Lower lobe of right lung (tissue), 2 donors: ENCODE data around the gene EVI5. TPM values are rescaled to one million over a fixed set of nuclear protein-coding genes. Genes with fewer than 3 reads are reported as not detected.
"Not testable (repeated sequence)": the region's sequence is repeated elsewhere in the genome, so short reads cannot be mapped to it uniquely, and the experiment has no call there.

ENCODE experiments used
- ATAC-seq, 2 donors: fragments of 200-7000 bp; cut with Tn5 transposase; one replicate each; pipeline ENCODE4 v1.9.1; 2020 to 2022; ENCODE audit warnings: mild to moderate bottlenecking in 2 of 2, moderate library complexity in 2 of 2
- DNase-seq: peaks from one replicate; pipeline ENCODE4 v3.0.0-alpha.2; 2020
- H3K27ac ChIP-seq: fragments of 200-600 bp; one replicate; pipeline ENCODE4 v1.8.0; 2022
- H3K27me3 ChIP-seq: fragments of 200-600 bp; one replicate; pipeline ENCODE4 v1.8.0; 2022; ENCODE audit warnings: low read depth
- H3K36me3 ChIP-seq: fragments of 200-600 bp; one replicate; pipeline ENCODE4 v1.8.0; 2022; ENCODE audit warnings: mild to moderate bottlenecking
- H3K4me1 ChIP-seq: fragments of 200-600 bp; one replicate; pipeline ENCODE4 v1.8.0; 2022
- H3K4me3 ChIP-seq: fragments of 200-600 bp; one replicate; pipeline ENCODE4 v1.8.0; 2022; ENCODE audit warnings: mild to moderate bottlenecking
- H3K9me3 ChIP-seq: fragments of 200-600 bp; one replicate; pipeline ENCODE4 v1.8.0; 2022
- intact Hi-C: fragments of 100-400 bp; cut with DNase I; formaldehyde crosslinking; loops from one replicate; pipeline ENCODE4 v1.11.0; 2022
- total RNA-seq: library from RNA; stranded (reverse); fragmentation: NEBNext Ultra II Directional; extraction: Animal tissue kit (Norgen Biotek cat#: 25700); gene quantifications from one replicate; pipeline ENCODE4 v1.2.1, GENCODE V29; 2021
- TF ChIP-seq, protein P1 (sequence below): fragments of 200-600 bp; IDR thresholded peaks from one replicate; pipeline ENCODE4 v1.8.0; 2022; ENCODE audit warnings: antibody characterized with exemption, mild to moderate bottlenecking
- donor health status: DM: no; HTN: yes; CAD: no; lungs with severe emphysema.

Gene EVI5
- total RNA-seq, 1 donor from 2014 or later, result 48.5 TPM

- ATAC-seq (no peak), DNase-seq (no peak)
- no peak overlapping the region for H3K4me3 ChIP-seq
- intact Hi-C loops, result no loop called here
- TF ChIP-seq, protein P1, sequence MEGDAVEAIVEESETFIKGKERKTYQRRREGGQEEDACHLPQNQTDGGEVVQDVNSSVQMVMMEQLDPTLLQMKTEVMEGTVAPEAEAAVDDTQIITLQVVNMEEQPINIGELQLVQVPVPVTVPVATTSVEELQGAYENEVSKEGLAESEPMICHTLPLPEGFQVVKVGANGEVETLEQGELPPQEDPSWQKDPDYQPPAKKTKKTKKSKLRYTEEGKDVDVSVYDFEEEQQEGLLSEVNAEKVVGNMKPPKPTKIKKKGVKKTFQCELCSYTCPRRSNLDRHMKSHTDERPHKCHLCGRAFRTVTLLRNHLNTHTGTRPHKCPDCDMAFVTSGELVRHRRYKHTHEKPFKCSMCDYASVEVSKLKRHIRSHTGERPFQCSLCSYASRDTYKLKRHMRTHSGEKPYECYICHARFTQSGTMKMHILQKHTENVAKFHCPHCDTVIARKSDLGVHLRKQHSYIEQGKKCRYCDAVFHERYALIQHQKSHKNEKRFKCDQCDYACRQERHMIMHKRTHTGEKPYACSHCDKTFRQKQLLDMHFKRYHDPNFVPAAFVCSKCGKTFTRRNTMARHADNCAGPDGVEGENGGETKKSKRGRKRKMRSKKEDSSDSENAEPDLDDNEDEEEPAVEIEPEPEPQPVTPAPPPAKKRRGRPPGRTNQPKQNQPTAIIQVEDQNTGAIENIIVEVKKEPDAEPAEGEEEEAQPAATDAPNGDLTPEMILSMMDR, result no peak
- no peak overlapping the region for H3K27ac ChIP-seq
- H3K36me3 ChIP-seq, result peaks cover 41% of the 10 kb centered on the region
- no peaks in the 10 kb centered on the region for H3K4me1 ChIP-seq
- H3K9me3 ChIP-seq, result no peaks in the 10 kb centered on the region
- no peaks in the 10 kb centered on the region for H3K27me3 ChIP-seq
Measured at GRCh38 chr1:92619466-92620189, 165.3 kb downstream of the EVI5 start.

GRCh38 chr1:92601044-92601443, 183.9 kb downstream of the EVI5 start:
- DNase-seq, result no peak
- no peaks in the 10 kb centered on the region for H3K27me3 ChIP-seq
- peaks cover 22% of the 10 kb centered on the region for H3K36me3 ChIP-seq
- no peaks in the 10 kb centered on the region for H3K4me1 ChIP-seq
- ATAC-seq, result no peak
- TF ChIP-seq, protein P1, result no peak
- no peaks in the 10 kb centered on the region for H3K9me3 ChIP-seq
- H3K4me3 ChIP-seq, result no peak overlapping the region
- intact Hi-C loops, result no loop called here
- H3K27ac ChIP-seq, result no peak overlapping the region

DNA sequence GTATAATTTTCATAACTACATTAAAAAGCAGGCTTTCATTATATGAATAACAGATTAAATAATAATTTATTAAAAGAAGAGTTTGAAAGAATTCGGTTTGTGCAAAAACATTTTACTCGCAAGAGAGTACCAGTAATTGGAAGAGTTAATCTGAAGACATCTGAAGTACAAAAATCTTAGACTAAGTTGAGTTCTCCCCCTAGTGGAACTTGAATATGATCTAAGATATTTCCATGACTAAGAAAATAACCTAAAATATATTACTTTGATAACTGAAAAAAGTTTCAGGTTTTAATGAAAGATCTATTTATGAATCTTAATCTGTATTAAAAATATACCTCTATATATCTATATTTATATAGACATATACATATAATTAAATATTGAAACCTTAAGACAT, 185.7 kb downstream of the EVI5 start:
- TF ChIP-seq, protein P1, result peak; percentile 29
- H3K4me3 ChIP-seq, result no peak overlapping the region
- no peaks in the 10 kb centered on the region for H3K4me1 ChIP-seq
- DNase-seq (no peak), ATAC-seq (no peak)
- no peaks in the 10 kb centered on the region for H3K27me3 ChIP-seq
- peaks cover 13% of the 10 kb centered on the region for H3K36me3 ChIP-seq
- no peaks in the 10 kb centered on the region for H3K9me3 ChIP-seq
- H3K27ac ChIP-seq, result no peak overlapping the region
- intact Hi-C loops, result no loop called here

GRCh38 chr1:92589361-92589760, 195.5 kb downstream of the EVI5 start:
- H3K27me3 ChIP-seq, DNase-seq, H3K9me3 ChIP-seq, H3K4me1 ChIP-seq, ATAC-seq, H3K27ac ChIP-seq, H3K4me3 ChIP-seq, H3K36me3 ChIP-seq, intact Hi-C loops: not testable (repeated sequence)

- intact Hi-C loops, result no loop called here
- no peak overlapping the region for H3K27ac ChIP-seq
- TF ChIP-seq, protein P1, result no peak
Measured at GRCh38 chr1:92587445-92587844, 197.5 kb downstream of the EVI5 start.

DNA sequence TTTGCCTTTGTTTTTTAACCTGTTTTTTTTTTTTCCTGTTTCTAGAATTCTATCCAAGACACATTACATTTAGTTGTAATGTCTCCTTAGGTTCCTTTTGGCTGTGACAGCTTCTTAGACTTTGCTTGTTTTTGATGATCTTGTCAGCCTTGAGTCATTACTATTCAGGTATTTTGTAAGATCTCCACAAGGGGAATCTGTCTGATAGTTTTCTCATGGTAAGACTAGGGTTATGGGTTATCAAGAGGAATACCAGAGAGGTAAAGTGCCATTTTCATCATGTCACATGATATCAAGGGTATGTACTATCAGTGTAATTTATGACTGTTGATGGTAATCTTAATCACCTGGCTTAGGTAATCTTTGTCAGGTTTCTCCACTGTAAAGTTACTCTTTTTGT, 199.1 kb downstream of the EVI5 start:
- Histone ChIP-seq H3K4me3 (no peak overlapping the region), H3K27me3 (no peaks in the 10 kb centered on the region), H3K9me3 (no peaks in the 10 kb centered on the region), H3K36me3 (no peaks in the 10 kb centered on the region), H3K27ac (no peak overlapping the region), H3K4me1 (no peaks in the 10 kb centered on the region)
- TF ChIP-seq, protein P1, result no peak
- DNase-seq (no peak), ATAC-seq (no peak)
- intact Hi-C loops, result no loop called here

More at GRCh38 chr1:92587445-92587844, 197.5 kb downstream of the EVI5 start:
- ATAC-seq, result no peak
- Histone ChIP-seq H3K27me3 (no peaks in the 10 kb centered on the region), H3K4me1 (no peaks in the 10 kb centered on the region), H3K9me3 (no peaks in the 10 kb centered on the region), H3K4me3 (no peak overlapping the region), H3K36me3 (no peaks in the 10 kb centered on the region)
- no peak for DNase-seq

DNA sequence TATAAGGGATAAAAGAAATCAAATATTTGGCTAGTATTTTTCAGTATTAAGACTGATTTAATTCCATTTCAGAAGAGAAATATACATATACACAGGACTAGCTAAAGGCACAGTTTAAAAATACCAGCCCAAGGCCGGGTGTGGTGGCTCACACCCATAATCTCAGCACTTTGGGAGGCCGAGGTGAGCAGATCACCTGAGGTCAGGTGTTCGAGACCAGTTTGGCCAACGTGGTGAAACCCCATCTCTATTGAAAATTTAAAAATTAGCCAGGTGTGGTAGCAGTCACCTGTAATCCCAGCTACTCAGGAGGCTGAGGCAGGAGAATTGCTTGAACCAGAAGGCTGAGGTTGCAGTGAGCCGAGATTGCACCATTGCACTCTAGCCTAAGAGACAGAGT, 200.1 kb downstream of the EVI5 start:
- H3K27ac ChIP-seq, H3K9me3 ChIP-seq, intact Hi-C loops, H3K36me3 ChIP-seq, H3K27me3 ChIP-seq, H3K4me1 ChIP-seq, H3K4me3 ChIP-seq, DNase-seq, ATAC-seq: not testable (repeated sequence)
